ENCODE data around the gene CELA2A. TPM values are rescaled to one million over a fixed set of nuclear protein-coding genes. Genes with fewer than 3 reads are reported as not detected.

Gene CELA2A
- total and polyA plus RNA-seq, 10 of the 15 experiments (the other 5 are each of a cell fraction or from before 2014, with no cell fraction given) = 0.90 TPM; not detected in 9

GRCh38 chr1:15489052-15489736 is 32.7 kb downstream of the CELA2A start:
- no peak overlapping the region for H3K4me2 ChIP-seq (ENCODE audit: control insufficient read depth, insufficient read depth)
- WGBS (ENCODE audit: insufficient coverage, insufficient replicate concordance, low lambda C conversion rate, missing lambda C conversion rate) = 68% methylated on average over 13 of the region's 13 CpGs
- ChIA-PET SMC1A (ENCODE audit: uncharacterized antibody, unreplicated experiment) (no interaction called here), POLR2A (no interaction called here), CTCF (interaction anchor here (1.3 to 1.4 kb wide), 2 partner anchors 10 to 166 kb away, joined by 3 to 4 read pairs; no protein-coding TSS in a partner anchor), RAD21 (ENCODE audit: unreplicated experiment) (no interaction called here)
- in situ Hi-C loops (cut with MboI) (no loop called here), intact Hi-C loops (cut with micrococcal nuclease; ENCODE audit: unreplicated experiment) (no loop called here)
- H3K4me1 ChIP-seq (ENCODE audit: control insufficient read depth, insufficient read depth, low read length) = no peaks in the 10 kb centered on the region
- no peak overlapping the region for H3K9ac ChIP-seq (ENCODE audit: control insufficient read depth, insufficient read depth, low read length)
- no peak overlapping the region for H2AFZ ChIP-seq (ENCODE audit: control insufficient read depth, low read depth, low read length)
- H3K4me3 ChIP-seq = no peak overlapping the region
- DNase-seq (ENCODE audit: low read depth, low spot score) = no peak
- no peak for ATAC-seq
- no peak overlapping the region for H3K27ac ChIP-seq (ENCODE audit: control insufficient read depth, insufficient read depth)
- no peaks in the 10 kb centered on the region for H3K27me3 ChIP-seq (replicated peaks in 1 of 2; ENCODE audit: control insufficient read depth in 2 of 2, insufficient read depth in 2 of 2, low read length in 1 of 2)
- H4K20me1 ChIP-seq (ENCODE audit: control insufficient read depth, insufficient read depth) = no peaks in the 10 kb centered on the region
- FAIRE-seq = no peak
- no peaks in the 10 kb centered on the region for H3K79me2 ChIP-seq (ENCODE audit: control insufficient read depth, insufficient read depth, low read length)
- BruUV-seq (replicated peaks) = no TSS peak
- TF ChIP-seq RB1 (IDR thresholded peaks at IDR 0.05; ENCODE audit: borderline replicate concordance) (no peak), E2F4 (IDR thresholded peaks at IDR 0.05; ENCODE audit: low read depth, low read length) (no peak), SREBF1 (IDR thresholded peaks at IDR 0.05; ENCODE audit: low read length) (no peak), ZSCAN29 (IDR thresholded peaks at IDR 0.05) (no peak), WRNIP1 (IDR thresholded peaks at IDR 0.05; ENCODE audit: borderline replicate concordance, low read depth, low read length) (no peak), CHD1 (IDR thresholded peaks at IDR 0.05; ENCODE audit: low read depth, low read length) (no peak), RUNX3 (IDR thresholded peaks at IDR 0.05; ENCODE audit: low read length) (no peak), POLR2A (IDR thresholded peaks at IDR 0.05; ENCODE audit: low read depth, low read length) (no peak), BCL3 (IDR thresholded peaks at IDR 0.05; ENCODE audit: borderline replicate concordance, insufficient read depth, low read depth, low read length, poor library complexity, severe bottlenecking) (no peak), ATF2 (IDR thresholded peaks at IDR 0.05; ENCODE audit: low read length) (no peak), TAF1 (IDR thresholded peaks at IDR 0.05; ENCODE audit: borderline replicate concordance, low read depth, low read length) (no peak), CEBPB (IDR thresholded peaks at IDR 0.05; ENCODE audit: borderline replicate concordance in 1 of 2, low read depth in 2 of 2, low read length in 2 of 2) (no peak), ZNF687 (IDR thresholded peaks at IDR 0.05) (no peak), PML (IDR thresholded peaks at IDR 0.05; ENCODE audit: low read length) (no peak), ZNF217 (IDR thresholded peaks at IDR 0.05) (no peak), HDAC2 (IDR thresholded peaks at IDR 0.05) (no peak), BHLHE40 (IDR thresholded peaks at IDR 0.05; ENCODE audit: borderline replicate concordance in 1 of 2, low read depth in 2 of 2, low read length in 1 of 2) (no peak), CREB1 (IDR thresholded peaks at IDR 0.05; ENCODE audit: low read depth) (no peak)
- H3K9me3 ChIP-seq (replicated peaks; ENCODE audit: control insufficient read depth, insufficient read depth, low read length) = no peaks in the 10 kb centered on the region
- no peaks in the 10 kb centered on the region for H3K36me3 ChIP-seq (ENCODE audit: control insufficient read depth in 2 of 2, insufficient read depth in 2 of 2, low read length in 1 of 2)
